CD14-positive monocyte (primary cell): ENCODE data around the gene GARNL3. TPM values are rescaled to one million over a fixed set of nuclear protein-coding genes. Genes with fewer than 3 reads are reported as not detected.

ENCODE experiments used
- DNase-seq, 3 donors: peaks; one replicate each; pipeline ENCODE4 v3.0.0-alpha.2; 2011 to 2022
- H2AFZ ChIP-seq: 2 replicates; pipeline ENCODE4 v1.6.0; 2012; ENCODE audit warnings: mild to moderate bottlenecking, low read depth, low read length, inconsistent platforms; ENCODE audit not compliant: insufficient read depth, poor library complexity, severe bottlenecking
- H3K27ac ChIP-seq, 2 donors: 1 replicate in 1 of 2; 2 replicates in 1 of 2; pipeline ENCODE4 v1.5.1; 2012 to 2013; ENCODE audit warnings: low read length in 2 of 2, control low read depth in 1 of 2, inconsistent platforms in 1 of 2, low read depth in 1 of 2, mild to moderate bottlenecking in 1 of 2
- H3K27me3 ChIP-seq, 2 donors: one replicate each; pipeline versions ENCODE4 v1.6.0 to v1.6.1; 2011 to 2013; ENCODE audit warnings: low read length in 2 of 2; ENCODE audit not compliant: control insufficient read depth in 2 of 2, insufficient read depth in 2 of 2
- H3K36me3 ChIP-seq, 2 donors: replicated peaks in 1 of 2; 1 replicate in 1 of 2; 2 replicates in 1 of 2; pipeline versions ENCODE4 v1.5.1 to v1.6.1; 2012 to 2013; ENCODE audit warnings: low read length in 2 of 2, control low read depth in 1 of 2, inconsistent platforms in 1 of 2, mild to moderate bottlenecking in 1 of 2; ENCODE audit not compliant: insufficient read depth in 2 of 2, control insufficient read depth in 1 of 2
- H3K4me1 ChIP-seq, 2 donors: 1 replicate in 1 of 2; 2 replicates in 1 of 2; pipeline versions ENCODE4 v1.5.1 to v1.6.1; 2012 to 2013; ENCODE audit warnings: low read length in 2 of 2, control low read depth in 1 of 2, inconsistent platforms in 1 of 2, mild to moderate bottlenecking in 1 of 2, moderate library complexity in 1 of 2; ENCODE audit not compliant: insufficient read depth in 2 of 2, control insufficient read depth in 1 of 2
- H3K4me2 ChIP-seq: replicated peaks from 2 replicates; pipeline ENCODE3; 2012; ENCODE audit warnings: low read length, moderate library complexity, mild to moderate bottlenecking; ENCODE audit not compliant: poor library complexity, severe bottlenecking; ENCODE audit errors: extremely low read depth
- H3K4me3 ChIP-seq, 3 experiments: fragments of 200-600 bp in 1 of 3; sonication (generic) in 1 of 3; replicated peaks in 1 of 3; 1 replicate in 2 of 3; 2 replicates in 1 of 3; pipeline ENCODE4 v1.5.1; 2011 to 2013; ENCODE audit warnings: low read length in 3 of 3, mild to moderate bottlenecking in 3 of 3, control low read depth in 2 of 3, low read depth in 2 of 3, inconsistent platforms in 1 of 3, moderate library complexity in 1 of 3
- H3K79me2 ChIP-seq: 2 replicates; pipeline ENCODE4 v1.6.0; 2012; ENCODE audit warnings: mild to moderate bottlenecking, control low read depth, inconsistent platforms, low read length, moderate library complexity; ENCODE audit not compliant: insufficient read depth
- H3K9ac ChIP-seq: 2 replicates; pipeline ENCODE4 v1.6.0; 2017; ENCODE audit warnings: low read length, mild to moderate bottlenecking; ENCODE audit not compliant: insufficient read depth, poor library complexity, severe bottlenecking
- H3K9me3 ChIP-seq, 2 donors: replicated peaks in 1 of 2; 1 replicate in 1 of 2; 2 replicates in 1 of 2; pipeline versions ENCODE4 v1.5.1 to v1.6.1; 2012 to 2013; ENCODE audit warnings: low read length in 2 of 2, control low read depth in 1 of 2; ENCODE audit not compliant: control insufficient read depth in 1 of 2, insufficient read depth in 1 of 2
- H4K20me1 ChIP-seq: 2 replicates; pipeline ENCODE4 v1.6.0; 2012; ENCODE audit warnings: mild to moderate bottlenecking, low read length, control low read depth, moderate library complexity; ENCODE audit not compliant: insufficient read depth
- H3K27ac Mint-ChIP-seq, 7 donors: one replicate each; pipeline ENCODE4 v1.8.0; 2020; ENCODE audit warnings: mild to moderate bottlenecking in 7 of 7, mixed read lengths in 7 of 7, moderate library complexity in 6 of 7, inconsistent platforms in 2 of 7
- H3K27me3 Mint-ChIP-seq, 3 donors: one replicate each; pipeline ENCODE4 v1.8.0; 2021 to 2022; ENCODE audit warnings: low read depth in 3 of 3, mild to moderate bottlenecking in 3 of 3, mixed read lengths in 3 of 3, moderate library complexity in 3 of 3, inconsistent platforms in 1 of 3
- H3K36me3 Mint-ChIP-seq, 2 donors: one replicate each; pipeline ENCODE4 v1.8.0; 2020; ENCODE audit warnings: mixed read lengths in 2 of 2, inconsistent platforms in 1 of 2, mild to moderate bottlenecking in 1 of 2
- H3K4me1 Mint-ChIP-seq: one replicate; pipeline ENCODE4 v1.8.0; 2020; ENCODE audit warnings: mild to moderate bottlenecking, mixed read lengths
- H3K4me3 Mint-ChIP-seq, 2 donors: one replicate each; pipeline ENCODE4 v1.8.0; 2020; ENCODE audit warnings: mild to moderate bottlenecking in 2 of 2, mixed read lengths in 2 of 2, moderate library complexity in 1 of 2
- H3K9me3 Mint-ChIP-seq, 7 donors: one replicate each; pipeline ENCODE4 v1.8.0; 2020 to 2022; ENCODE audit warnings: mixed read lengths in 7 of 7, mild to moderate bottlenecking in 6 of 7, moderate library complexity in 6 of 7, inconsistent platforms in 2 of 7
- WGBS: methylation state at CpG from one replicate; pipeline ENCODE4 v1.1.5; 2013; ENCODE audit warnings: missing lambda C conversion rate; ENCODE audit not compliant: insufficient coverage; 5-methylcytosine and 5-hydroxymethylcytosine counted together
- intact Hi-C, 2 donors: fragments of 100-400 bp; cut with micrococcal nuclease; formaldehyde crosslinking; loops; one replicate each; pipeline versions ENCODE4 v1.15.0 to v1.15.1; 2023
- polyA plus RNA-seq, 3 donors: library from polyadenylated mRNA; depleted of rRNA in 1 of 3; unstranded in 2 of 3; stranded (reverse) in 1 of 3; fragments of 300-500 nt in 2 of 3; fragments of >200 nt in 1 of 3; fragmentation: Illumina TruSeq in 2 of 3; gene quantifications; 1 replicate in 2 of 3; 2 replicates in 1 of 3; pipeline ENCODE4 v1.2.3, GENCODE V29; 2012 to 2021
- TF ChIP-seq, protein P1 (sequence below): fragments of 200-600 bp; IDR thresholded peaks from one replicate; pipeline ENCODE4 v1.8.0; 2022; ENCODE audit warnings: antibody characterized with exemption, mild to moderate bottlenecking

Gene GARNL3
- polyA plus RNA-seq, 3 donors = 0.39 to 1.5 (median 0.94) TPM

DNA sequence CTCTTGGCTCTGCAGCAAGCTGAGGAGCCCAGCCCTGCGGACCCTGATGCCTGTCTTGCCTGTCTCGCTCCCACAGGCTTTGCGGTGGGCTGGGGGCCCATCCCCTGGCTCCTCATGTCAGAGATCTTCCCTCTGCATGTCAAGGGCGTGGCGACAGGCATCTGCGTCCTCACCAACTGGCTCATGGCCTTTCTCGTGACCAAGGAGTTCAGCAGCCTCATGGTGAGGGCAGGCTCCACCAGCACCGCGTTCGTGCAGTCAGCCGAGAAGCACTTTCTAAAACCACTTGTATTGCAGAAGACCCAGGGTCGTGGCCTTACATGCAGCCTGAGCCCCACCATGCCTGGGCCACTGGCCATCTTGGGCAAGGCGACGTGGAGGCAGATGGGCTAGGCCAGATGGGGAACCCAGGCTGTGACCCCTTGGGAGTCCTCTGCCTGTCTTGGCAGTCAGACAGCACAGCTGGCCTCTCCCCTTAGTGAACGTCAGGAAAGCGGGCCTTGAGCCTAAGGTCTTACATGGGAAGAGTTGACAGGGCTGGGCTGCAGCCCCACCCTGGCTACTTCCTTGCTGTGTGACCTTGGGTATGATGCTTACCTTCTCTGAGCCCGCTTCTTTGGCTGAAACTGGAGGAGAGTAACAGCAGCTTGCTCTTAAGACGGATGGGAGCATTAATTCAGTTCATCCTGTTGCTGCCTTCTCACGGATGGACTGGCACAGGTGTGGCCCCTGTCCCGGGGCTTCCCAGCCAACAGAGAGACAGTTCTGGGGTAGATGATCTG is 141.0 kb downstream of the GARNL3 start:
- Histone ChIP-seq H3K4me3 (no peak overlapping the region), H3K9me3 (no peaks in the 10 kb centered on the region), H3K36me3 (peaks cover 0 to 4% of the 10 kb centered on the region in 2 donors), H3K9ac (no peak overlapping the region), H4K20me1 (no peaks in the 10 kb centered on the region), H2AFZ (no peak overlapping the region), H3K79me2 (no peaks in the 10 kb centered on the region), H3K4me2 (no peak overlapping the region), H3K27ac (no peak overlapping the region), H3K4me1 (peaks cover 2% of the 10 kb centered on the region in 2 donors), H3K27me3 (no peaks in the 10 kb centered on the region)
- Mint-ChIP-seq H3K36me3 (peaks cover 6 to 11% of the 10 kb centered on the region in 2 donors), H3K9me3 (no peaks in the 10 kb centered on the region), H3K27ac (peak overlapping the region in 1 of 7 donors; percentile 41), H3K4me3 (no peak overlapping the region), H3K4me1 (peaks cover 2% of the 10 kb centered on the region), H3K27me3 (peaks cover 0 to 2% (median 1%) of the 10 kb centered on the region in 3 donors)
- DNase-seq = no peak
- intact Hi-C loops = no loop called here
- whole genome bisulfite sequencing = 98% methylated on average over 18 of the region's 20 CpGs
- TF ChIP-seq, protein P1, sequence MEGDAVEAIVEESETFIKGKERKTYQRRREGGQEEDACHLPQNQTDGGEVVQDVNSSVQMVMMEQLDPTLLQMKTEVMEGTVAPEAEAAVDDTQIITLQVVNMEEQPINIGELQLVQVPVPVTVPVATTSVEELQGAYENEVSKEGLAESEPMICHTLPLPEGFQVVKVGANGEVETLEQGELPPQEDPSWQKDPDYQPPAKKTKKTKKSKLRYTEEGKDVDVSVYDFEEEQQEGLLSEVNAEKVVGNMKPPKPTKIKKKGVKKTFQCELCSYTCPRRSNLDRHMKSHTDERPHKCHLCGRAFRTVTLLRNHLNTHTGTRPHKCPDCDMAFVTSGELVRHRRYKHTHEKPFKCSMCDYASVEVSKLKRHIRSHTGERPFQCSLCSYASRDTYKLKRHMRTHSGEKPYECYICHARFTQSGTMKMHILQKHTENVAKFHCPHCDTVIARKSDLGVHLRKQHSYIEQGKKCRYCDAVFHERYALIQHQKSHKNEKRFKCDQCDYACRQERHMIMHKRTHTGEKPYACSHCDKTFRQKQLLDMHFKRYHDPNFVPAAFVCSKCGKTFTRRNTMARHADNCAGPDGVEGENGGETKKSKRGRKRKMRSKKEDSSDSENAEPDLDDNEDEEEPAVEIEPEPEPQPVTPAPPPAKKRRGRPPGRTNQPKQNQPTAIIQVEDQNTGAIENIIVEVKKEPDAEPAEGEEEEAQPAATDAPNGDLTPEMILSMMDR = no peak

DNA sequence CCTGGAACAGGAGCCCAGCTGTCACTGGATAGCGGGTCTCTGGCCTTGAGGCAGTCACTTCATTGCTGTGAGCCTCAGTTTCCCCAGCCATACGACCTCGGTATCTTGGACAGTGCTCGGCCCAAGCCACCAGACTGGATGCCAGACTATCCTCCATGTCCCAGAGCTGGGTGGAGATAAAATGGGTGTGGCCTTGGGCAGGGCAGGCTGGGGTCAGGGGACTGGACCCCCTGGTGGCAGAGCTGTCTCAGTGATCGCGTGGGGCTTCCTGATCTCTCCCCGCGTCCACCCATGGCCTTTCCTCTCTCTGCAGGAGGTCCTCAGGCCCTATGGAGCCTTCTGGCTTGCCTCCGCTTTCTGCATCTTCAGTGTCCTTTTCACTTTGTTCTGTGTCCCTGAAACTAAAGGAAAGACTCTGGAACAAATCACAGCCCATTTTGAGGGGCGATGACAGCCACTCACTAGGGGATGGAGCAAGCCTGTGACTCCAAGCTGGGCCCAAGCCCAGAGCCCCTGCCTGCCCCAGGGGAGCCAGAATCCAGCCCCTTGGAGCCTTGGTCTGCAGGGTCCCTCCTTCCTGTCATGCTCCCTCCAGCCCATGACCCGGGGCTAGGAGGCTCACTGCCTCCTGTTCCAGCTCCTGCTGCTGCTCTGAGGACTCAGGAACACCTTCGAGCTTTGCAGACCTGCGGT is 142.4 kb downstream of the GARNL3 start:
- Histone ChIP-seq H3K4me1 (peaks cover 16 to 17% of the 10 kb centered on the region in 2 donors), H3K9me3 (no peaks in the 10 kb centered on the region), H3K4me3 (no peak overlapping the region), H3K36me3 (peaks cover 0 to 4% of the 10 kb centered on the region in 2 donors), H3K4me2 (no peak overlapping the region), H3K79me2 (no peaks in the 10 kb centered on the region), H3K27me3 (no peaks in the 10 kb centered on the region), H4K20me1 (no peaks in the 10 kb centered on the region), H3K9ac (no peak overlapping the region), H2AFZ (no peak overlapping the region), H3K27ac (no peak overlapping the region)
- TF ChIP-seq, protein P1 = no peak
- intact Hi-C loops = no loop called here
- no peak overlapping the region for H3K27ac Mint-ChIP-seq
- no peak for DNase-seq
- H3K36me3 Mint-ChIP-seq = peaks cover 6 to 11% of the 10 kb centered on the region in 2 donors
- 93% methylated on average over 10 of the region's 13 CpGs for WGBS
- H3K4me3 Mint-ChIP-seq = no peak overlapping the region
- H3K9me3 Mint-ChIP-seq = no peaks in the 10 kb centered on the region
- H3K4me1 Mint-ChIP-seq = peaks cover 14% of the 10 kb centered on the region
- H3K27me3 Mint-ChIP-seq = peaks cover 0 to 2% (median 2%) of the 10 kb centered on the region in 3 donors
